HG03558 (cell line): ENCODE results near the gene HOXC13.

Source experiments
- ATAC-seq: cut with Tn5 transposase; IDR thresholded peaks from one replicate; pipeline ENCODE4 v1.9.1; 2021; ENCODE audit warnings: moderate number of reproducible peaks; ENCODE audit not compliant: unreplicated experiment; ENCODE audit errors: extremely low read depth

The HOXC13 gene

GRCh38 chr12:53952871-53953734, 14.5 kb downstream of the HOXC13 start:
- ATAC-seq, result no peak

GRCh38 chr12:53953831-53954693, 15.4 kb downstream of the HOXC13 start:
- no peak for ATAC-seq

- no peak for ATAC-seq
Observed at GRCh38 chr12:53954694-53955035, 16.0 kb downstream of the HOXC13 start, which contains the start of gene HOXC12. HOXC12 (plus strand) TSS chr12:53954903; CDS start chr12:53954930, 27 bp downstream.

GRCh38 chr12:53955036-53955775, 16.6 kb downstream of the HOXC13 start:
- ATAC-seq, result no peak

DNA sequence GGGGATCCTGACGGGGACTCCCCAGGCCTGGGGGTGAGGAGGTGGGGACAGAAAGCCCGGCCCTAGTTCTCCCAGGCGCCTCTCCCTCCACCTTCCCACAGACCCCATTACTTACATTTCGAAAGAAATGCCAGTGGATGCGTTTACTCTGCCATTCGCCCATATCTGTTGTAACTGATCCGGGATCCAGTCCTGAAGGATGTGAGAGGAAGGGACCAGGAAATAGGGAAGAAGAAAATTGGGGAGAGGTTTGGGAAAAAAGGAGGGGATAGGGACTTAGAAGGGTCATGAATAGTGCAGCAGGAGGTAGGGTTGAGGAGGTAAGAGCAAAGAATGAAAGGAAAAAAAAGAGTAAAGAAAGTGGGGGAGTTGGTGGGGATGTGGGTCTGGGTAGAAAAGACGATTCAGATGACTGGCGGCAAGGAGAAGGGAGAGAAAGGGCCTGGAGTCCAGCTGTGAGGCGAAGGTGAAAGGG, 17.2 kb downstream of the HOXC13 start:
- ATAC-seq, result no peak

DNA sequence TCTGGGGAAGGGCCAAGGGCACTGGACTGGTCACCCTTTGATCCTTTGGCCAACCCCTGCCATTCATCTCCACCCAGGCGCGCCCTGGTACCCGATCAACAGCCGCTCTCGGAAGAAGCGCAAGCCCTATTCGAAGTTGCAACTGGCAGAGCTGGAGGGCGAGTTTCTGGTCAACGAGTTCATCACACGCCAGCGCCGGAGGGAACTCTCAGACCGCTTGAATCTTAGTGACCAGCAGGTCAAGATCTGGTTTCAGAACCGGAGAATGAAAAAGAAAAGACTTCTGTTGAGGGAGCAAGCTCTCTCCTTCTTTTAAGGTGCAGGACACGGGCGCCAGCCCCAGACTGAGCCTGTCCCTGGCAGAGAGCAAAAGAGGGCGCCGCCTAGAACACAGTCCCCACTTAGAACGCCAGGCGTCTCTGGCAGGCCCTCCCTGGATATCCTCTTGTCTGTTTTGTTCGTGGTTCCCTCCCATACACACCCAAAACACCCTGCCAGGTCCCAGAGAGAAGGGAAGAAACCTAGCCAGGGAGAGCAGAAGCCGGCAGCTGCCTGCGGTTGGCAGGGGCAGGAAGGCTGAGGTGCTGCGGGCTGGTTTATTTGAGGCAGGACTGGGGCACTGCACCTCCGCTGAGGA, 17.7 kb downstream of the HOXC13 start:
- ATAC-seq, result no peak

- ATAC-seq, result no peak
Observed at GRCh38 chr12:53956914-53957536, 18.4 kb downstream of the HOXC13 start.

DNA sequence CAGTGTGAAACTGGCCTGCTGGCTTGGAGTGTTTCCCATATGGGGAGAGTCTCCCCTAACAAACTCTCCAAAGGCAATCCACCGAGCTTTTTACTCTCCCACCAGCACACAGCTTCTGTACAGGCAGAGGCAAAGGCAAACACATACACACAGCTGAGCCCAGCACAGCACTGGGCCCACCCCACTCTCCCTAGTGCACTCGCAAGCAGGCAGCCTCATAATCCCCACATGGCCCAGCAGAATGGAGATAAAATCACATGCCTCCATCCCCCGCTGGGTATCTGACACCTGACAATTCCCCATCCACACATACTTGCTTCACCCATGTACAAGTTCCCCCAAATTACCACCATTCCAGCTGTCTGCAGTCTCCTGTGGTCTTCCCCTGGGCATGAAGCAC, 19.5 kb downstream of the HOXC13 start:
- ATAC-seq, result no peak

GRCh38 chr12:53959314-53959713, 20.7 kb downstream of the HOXC13 start:
- ATAC-seq, result no peak

GRCh38 chr12:53960187-53961024, 21.8 kb downstream of the HOXC13 start:
- ATAC-seq, result no peak

DNA sequence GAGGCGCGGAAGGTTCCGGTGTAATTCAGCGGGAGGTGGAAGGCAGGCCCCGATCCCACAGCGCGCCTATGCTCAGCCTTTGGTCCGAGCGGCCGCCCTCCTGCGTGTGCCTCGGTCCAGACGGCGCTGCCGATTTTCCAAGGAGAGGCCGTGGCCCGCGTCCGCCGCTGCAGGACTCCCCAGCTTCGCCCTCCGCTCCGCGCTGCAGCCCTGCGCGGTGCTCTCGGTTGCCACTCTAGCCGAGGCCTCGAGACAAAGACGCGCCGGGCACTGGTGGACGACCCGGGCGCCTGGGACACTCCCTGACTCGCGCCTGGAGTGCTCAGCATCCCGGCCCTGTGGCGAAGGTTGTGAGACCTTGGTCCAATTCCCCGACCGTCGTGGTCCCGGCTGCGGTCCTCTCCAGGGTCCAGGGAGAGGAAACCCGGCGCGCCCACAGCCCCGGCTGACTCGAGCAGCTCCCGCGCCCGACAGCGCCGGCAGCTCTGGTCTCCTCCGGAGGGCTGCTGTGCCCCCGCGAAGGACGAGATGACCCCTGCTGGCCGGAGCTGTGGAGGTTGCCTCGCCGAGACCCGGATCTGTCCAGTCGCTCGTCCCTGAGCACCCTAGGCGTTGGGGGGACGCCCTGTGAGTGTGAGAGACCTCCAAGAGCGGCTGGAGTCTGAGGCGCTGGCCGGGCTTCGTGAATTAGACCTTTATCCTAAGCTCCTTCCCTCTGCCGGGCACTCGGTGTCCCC, 22.6 kb downstream of the HOXC13 start:
- no peak for ATAC-seq

GRCh38 chr12:53963005-53963404, 24.4 kb downstream of the HOXC13 start:
- ATAC-seq, result no peak

- no peak for ATAC-seq
Observed at GRCh38 chr12:53963434-53964314, 25.0 kb downstream of the HOXC13 start.

- no peak for ATAC-seq
Observed at GRCh38 chr12:53964315-53964713, 25.7 kb downstream of the HOXC13 start.

DNA sequence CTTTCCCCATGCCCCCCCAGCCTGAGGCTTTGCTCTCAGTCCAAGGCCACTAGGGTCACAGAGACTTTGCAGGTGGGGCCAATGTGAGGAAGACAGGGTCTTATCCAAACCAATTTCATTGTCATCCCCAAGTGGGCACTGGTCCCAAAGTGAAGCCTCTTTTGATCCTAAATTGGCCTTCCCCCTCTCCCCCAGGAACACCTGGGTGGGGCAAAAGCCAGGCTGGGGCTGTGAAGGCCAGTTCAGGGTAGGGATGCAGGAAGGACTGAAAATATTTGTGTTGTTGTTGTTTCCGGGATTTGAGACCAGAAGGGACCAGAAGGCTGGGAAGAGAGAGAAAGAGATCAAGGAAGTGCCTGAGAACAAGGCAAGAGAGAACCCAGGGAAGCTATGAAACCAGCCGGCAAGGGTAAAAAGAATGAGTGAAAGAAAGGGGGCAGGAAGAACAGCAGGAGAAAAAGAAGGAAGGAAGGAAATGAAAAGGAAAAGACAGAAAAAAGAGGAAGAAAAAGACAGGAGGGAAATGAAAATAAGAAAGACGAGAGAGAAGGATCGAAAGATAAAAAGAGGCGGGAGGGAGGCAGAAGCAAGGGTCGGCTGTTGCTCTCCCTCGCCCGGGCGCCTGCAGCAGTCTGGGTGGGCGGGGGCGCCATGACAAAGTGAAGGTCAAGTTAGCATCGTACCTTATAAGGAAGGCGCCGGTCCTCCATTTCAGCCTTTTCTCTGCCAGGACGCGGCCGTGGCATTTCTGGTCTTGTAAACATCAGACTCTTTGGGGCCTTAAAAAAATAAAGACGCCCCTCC, 26.9 kb downstream of the HOXC13 start:
- no peak for ATAC-seq

DNA sequence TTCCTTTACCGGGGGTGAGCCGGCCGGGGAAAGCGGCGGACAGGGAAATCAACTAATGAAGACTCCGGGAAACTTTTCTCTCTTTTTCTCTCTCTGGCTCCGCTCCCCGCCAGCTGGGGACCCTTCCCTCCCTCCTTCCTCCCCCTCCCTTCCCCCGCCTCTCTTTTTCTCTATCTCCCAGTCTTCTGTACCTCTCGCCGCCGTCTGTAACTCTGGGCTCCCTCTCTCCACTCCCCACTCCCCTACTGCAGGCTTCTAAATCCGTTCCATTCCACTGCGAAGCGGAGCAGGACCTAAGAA, 27.4 kb downstream of the HOXC13 start:
- ATAC-seq, result no peak
